Bronchial epithelial cell (primary cell): ENCODE results near the gene SHC3. TPM values are rescaled to one million over a fixed set of nuclear protein-coding genes. Genes with fewer than 3 reads are reported as not detected.

Experiments
- DNase-seq: peaks from one replicate; pipeline ENCODE4 v3.0.0-alpha.2; 2010; ENCODE audit warnings: low read depth
- FAIRE-seq: peaks from 2 replicates; lab custom pipeline; 2011; peaks lifted over from hg19 to GRCh38; lab: Jason Lieb, UNC
- H3K27me3 ChIP-seq: 2 replicates; pipeline ENCODE4 v1.5.1; 2011; ENCODE audit warnings: low read length; ENCODE audit not compliant: control insufficient read depth, insufficient read depth
- H3K36me3 ChIP-seq: 2 replicates; pipeline ENCODE4 v1.5.1; 2011; ENCODE audit warnings: low read length; ENCODE audit not compliant: control insufficient read depth, insufficient read depth
- H3K4me3 ChIP-seq: 2 replicates; pipeline ENCODE4 v1.5.1; 2011; ENCODE audit warnings: mild to moderate bottlenecking, low read depth, low read length, control low read depth
- total RNA-seq: library from RNA; depleted of rRNA; stranded (reverse); fragments of >200 nt; gene quantifications from 2 replicates; pipeline ENCODE4 v1.2.1, GENCODE V29; 2014
- TF ChIP-seq, protein P1 (sequence below): IDR thresholded peaks from 2 replicates; pipeline ENCODE4 v1.5.1; 2011; ENCODE audit warnings: mild to moderate bottlenecking, moderate library complexity, low read length, control low read depth, inconsistent platforms; ENCODE audit not compliant: insufficient read depth, severe bottlenecking

The SHC3 gene
- total RNA-seq, 1 donor from 2014 or later, result 0.26 TPM

DNA sequence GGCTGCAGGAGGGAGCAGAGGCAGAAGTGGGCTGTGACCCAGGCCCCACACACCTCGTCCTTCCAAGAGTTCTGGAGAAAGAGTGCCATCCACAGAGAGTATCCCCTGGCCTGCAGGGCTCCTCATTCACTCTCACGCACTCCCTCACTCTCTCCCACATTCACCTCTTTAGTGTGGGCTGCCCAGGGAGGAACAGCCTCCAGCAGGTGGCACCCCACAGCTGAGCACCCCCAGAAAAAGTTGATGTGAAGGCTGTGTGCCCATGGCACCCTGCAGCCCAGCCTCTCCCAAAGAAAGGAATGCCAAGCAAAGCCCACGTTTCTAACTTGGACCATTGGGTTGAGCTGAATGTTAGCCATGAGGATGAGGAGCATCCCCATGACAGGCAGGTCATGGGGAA, 4.5 kb upstream of the SHC3 start:
- H3K4me3 ChIP-seq, result no peak overlapping the region
- DNase-seq (no peak), FAIRE-seq (no peak)
- TF ChIP-seq, protein P1, sequence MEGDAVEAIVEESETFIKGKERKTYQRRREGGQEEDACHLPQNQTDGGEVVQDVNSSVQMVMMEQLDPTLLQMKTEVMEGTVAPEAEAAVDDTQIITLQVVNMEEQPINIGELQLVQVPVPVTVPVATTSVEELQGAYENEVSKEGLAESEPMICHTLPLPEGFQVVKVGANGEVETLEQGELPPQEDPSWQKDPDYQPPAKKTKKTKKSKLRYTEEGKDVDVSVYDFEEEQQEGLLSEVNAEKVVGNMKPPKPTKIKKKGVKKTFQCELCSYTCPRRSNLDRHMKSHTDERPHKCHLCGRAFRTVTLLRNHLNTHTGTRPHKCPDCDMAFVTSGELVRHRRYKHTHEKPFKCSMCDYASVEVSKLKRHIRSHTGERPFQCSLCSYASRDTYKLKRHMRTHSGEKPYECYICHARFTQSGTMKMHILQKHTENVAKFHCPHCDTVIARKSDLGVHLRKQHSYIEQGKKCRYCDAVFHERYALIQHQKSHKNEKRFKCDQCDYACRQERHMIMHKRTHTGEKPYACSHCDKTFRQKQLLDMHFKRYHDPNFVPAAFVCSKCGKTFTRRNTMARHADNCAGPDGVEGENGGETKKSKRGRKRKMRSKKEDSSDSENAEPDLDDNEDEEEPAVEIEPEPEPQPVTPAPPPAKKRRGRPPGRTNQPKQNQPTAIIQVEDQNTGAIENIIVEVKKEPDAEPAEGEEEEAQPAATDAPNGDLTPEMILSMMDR, result no peak
- H3K36me3 ChIP-seq, result no peaks in the 10 kb centered on the region
- no peaks in the 10 kb centered on the region for H3K27me3 ChIP-seq

- no peak for FAIRE-seq
- H3K36me3 ChIP-seq, result no peaks in the 10 kb centered on the region
- no peak for DNase-seq
- TF ChIP-seq, protein P1, result no peak
- no peak overlapping the region for H3K4me3 ChIP-seq
- peaks cover 3% of the 10 kb centered on the region for H3K27me3 ChIP-seq
These were observed 3.8 kb upstream of the SHC3 start for GRCh38 chr9:89182369-89182768.

GRCh38 chr9:89179895-89180734, 1.5 kb upstream of the SHC3 start:
- Histone ChIP-seq H3K36me3 (no peaks in the 10 kb centered on the region), H3K4me3 (peak overlapping the region; percentile 33), H3K27me3 (peaks cover 7% of the 10 kb centered on the region)
- DNase-seq, result peak; percentile 85
- TF ChIP-seq, protein P1, result no peak
- peak; percentile 47 for FAIRE-seq

DNA sequence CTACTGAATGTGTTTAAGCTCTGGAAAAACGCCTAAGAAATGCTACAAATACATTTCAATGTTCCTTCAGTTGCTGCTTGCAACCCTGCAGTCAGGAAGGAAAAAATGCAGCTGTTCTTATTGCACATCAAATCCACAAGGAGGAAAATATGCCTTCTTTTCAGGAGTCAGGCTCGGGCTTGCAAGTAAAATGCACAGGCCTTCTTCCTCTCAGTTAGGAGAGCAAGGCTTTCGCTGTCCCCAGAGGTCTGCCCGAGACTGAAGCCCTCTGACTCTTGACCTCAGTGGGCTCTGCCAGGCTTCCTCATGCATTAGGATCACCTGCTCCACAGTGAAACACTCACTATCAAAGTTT, 899 bp upstream of the SHC3 start:
- Histone ChIP-seq H3K36me3 (no peaks in the 10 kb centered on the region), H3K4me3 (peak overlapping the region; percentile 33), H3K27me3 (peaks cover 7% of the 10 kb centered on the region)
- FAIRE-seq (no peak), DNase-seq (peak; percentile 29)
- TF ChIP-seq, protein P1, result no peak

DNA sequence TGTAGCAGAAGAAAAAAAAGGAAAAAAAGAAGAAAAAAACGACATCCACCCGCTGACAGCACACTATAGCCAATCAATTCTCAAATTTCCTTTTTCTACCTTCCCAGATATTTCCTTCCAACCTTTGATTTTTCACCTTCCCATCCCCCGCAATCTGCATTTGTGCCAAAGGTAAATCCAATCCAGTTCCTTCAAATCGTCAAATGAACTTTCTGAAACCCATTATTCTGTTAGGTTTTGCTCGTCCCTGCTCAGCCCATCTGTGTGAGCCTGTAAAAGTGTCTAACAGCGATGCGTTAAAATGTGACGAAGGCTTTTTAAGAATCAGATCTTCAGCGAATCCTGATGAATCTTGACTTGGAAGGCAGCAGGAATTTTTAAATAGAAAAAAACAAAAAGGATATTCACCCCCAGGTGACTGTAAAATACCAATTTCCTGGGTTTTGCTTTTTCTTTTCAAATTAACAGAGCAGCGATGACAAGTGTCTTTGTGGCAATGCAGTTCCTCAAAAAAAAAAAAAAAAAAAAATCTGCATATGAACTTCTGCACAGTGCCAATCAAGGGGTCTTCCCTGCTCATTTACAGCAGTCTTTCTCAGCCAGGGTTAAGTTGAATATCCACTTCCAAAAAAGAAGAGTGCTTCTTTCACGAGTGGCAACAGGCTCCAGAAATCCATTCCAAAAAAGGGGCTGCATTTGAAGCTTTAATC, 367 bp upstream of the SHC3 start:
- Histone ChIP-seq H3K36me3 (no peaks in the 10 kb centered on the region), H3K4me3 (no peak overlapping the region), H3K27me3 (peaks cover 7% of the 10 kb centered on the region)
- DNase-seq (no peak), FAIRE-seq (no peak)
- TF ChIP-seq, protein P1, result no peak
